ENCODE data around the gene HIPK3.
A peak's percentile ranks its signal among the peaks of the same experiment; 100 is the strongest.

HIPK3 gene

GRCh38 chr11:33264926-33265325 is 7.7 kb downstream of the HIPK3 start:
- Histone ChIP-seq H3K79me1 (ENCODE audit: low read length) (no peaks in the 10 kb centered on the region), H3K27ac (ENCODE audit: low read depth, low read length) (no peak overlapping the region), H3K23ac (ENCODE audit: low read length) (no peak overlapping the region), H3K9ac (ENCODE audit: low read length) (no peak overlapping the region), H3K14ac (ENCODE audit: low read length) (no peak overlapping the region), H3K36me3 (ENCODE audit: control insufficient read depth in 1 of 2, insufficient read depth in 2 of 2, low read length in 2 of 2) (no peaks in the 10 kb centered on the region), H3K18ac (ENCODE audit: low read length) (no peak overlapping the region), H4K91ac (ENCODE audit: low read depth, low read length) (no peak overlapping the region), H3K4me1 (ENCODE audit: control insufficient read depth in 1 of 2, insufficient read depth in 2 of 2, low read length in 2 of 2) (peaks cover 3 to 5% of the 10 kb centered on the region in 2 experiments), H2AK5ac (ENCODE audit: low read length) (no peak overlapping the region), H3K4me3 (ENCODE audit: low read depth, low read length) (no peak overlapping the region), H3K4me2 (ENCODE audit: low read length) (no peak overlapping the region), H4K8ac (ENCODE audit: low read depth, low read length) (no peak overlapping the region), H3K9me3 (ENCODE audit: insufficient read depth, low read depth, low read length) (no peaks in the 10 kb centered on the region), H3K4ac (ENCODE audit: low read depth, low read length) (no peak overlapping the region), H3K79me2 (ENCODE audit: control insufficient read depth, insufficient read depth, low read length, poor library complexity) (peaks cover 18% of the 10 kb centered on the region), H2AFZ (ENCODE audit: insufficient read depth, low read length, poor library complexity) (no peak overlapping the region), H3K27me3 (ENCODE audit: insufficient read depth, low read length) (no peaks in the 10 kb centered on the region), H4K12ac (ENCODE audit: low read depth, low read length) (no peak overlapping the region), H2BK5ac (ENCODE audit: low read depth, low read length, poor library complexity) (no peak overlapping the region), H2BK12ac (ENCODE audit: low read length) (no peak overlapping the region), H2BK120ac (ENCODE audit: insufficient read depth, low read length, poor library complexity) (no peak overlapping the region)
- no peak for DNase-seq

GRCh38 chr11:33266393-33267215 is 9.4 kb downstream of the HIPK3 start:
- H2BK12ac ChIP-seq (ENCODE audit: low read length): no peak overlapping the region
- H4K12ac ChIP-seq (ENCODE audit: low read depth, low read length): no peak overlapping the region
- no peak overlapping the region for H3K9ac ChIP-seq (ENCODE audit: low read length)
- H3K36me3 ChIP-seq (ENCODE audit: control insufficient read depth in 1 of 2, insufficient read depth in 2 of 2, low read length in 2 of 2): no peaks in the 10 kb centered on the region
- H3K18ac ChIP-seq (ENCODE audit: low read length): no peak overlapping the region
- no peak overlapping the region for H3K14ac ChIP-seq (ENCODE audit: low read length)
- H2BK120ac ChIP-seq (ENCODE audit: insufficient read depth, low read length, poor library complexity): no peak overlapping the region
- no peak overlapping the region for H4K91ac ChIP-seq (ENCODE audit: low read depth, low read length)
- no peaks in the 10 kb centered on the region for H3K27me3 ChIP-seq (ENCODE audit: insufficient read depth, low read length)
- H3K23ac ChIP-seq (ENCODE audit: low read length): no peak overlapping the region
- H3K9me3 ChIP-seq (ENCODE audit: insufficient read depth, low read depth, low read length): no peaks in the 10 kb centered on the region
- H3K27ac ChIP-seq (ENCODE audit: low read depth, low read length): no peak overlapping the region
- H3K4me3 ChIP-seq (ENCODE audit: low read depth, low read length): no peak overlapping the region
- H2AK5ac ChIP-seq (ENCODE audit: low read length): no peak overlapping the region
- no peaks in the 10 kb centered on the region for H3K79me1 ChIP-seq (ENCODE audit: low read length)
- DNase-seq: peak; percentile 84 to 95
- no peak overlapping the region for H4K8ac ChIP-seq (ENCODE audit: low read depth, low read length)
- no peak overlapping the region for H2AFZ ChIP-seq (ENCODE audit: insufficient read depth, low read length, poor library complexity)
- peaks cover 3 to 5% of the 10 kb centered on the region in 2 experiments for H3K4me1 ChIP-seq (ENCODE audit: control insufficient read depth in 1 of 2, insufficient read depth in 2 of 2, low read length in 2 of 2)
- peaks cover 19% of the 10 kb centered on the region for H3K79me2 ChIP-seq (ENCODE audit: control insufficient read depth, insufficient read depth, low read length, poor library complexity)
- no peak overlapping the region for H3K4me2 ChIP-seq (ENCODE audit: low read length)
- H2BK5ac ChIP-seq (ENCODE audit: low read depth, low read length, poor library complexity): no peak overlapping the region
- peak overlapping the region; percentile 27 for H3K4ac ChIP-seq (ENCODE audit: low read depth, low read length)
- no CpG with 5 or more reads among the region's 8 CpGs for WGBS (ENCODE audit: extremely low coverage, insufficient coverage, insufficient read length)

- H3K9ac ChIP-seq (ENCODE audit: low read length): no peak overlapping the region
- H2AK5ac ChIP-seq (ENCODE audit: low read length): no peak overlapping the region
- no peaks in the 10 kb centered on the region for H3K79me1 ChIP-seq (ENCODE audit: low read length)
- no peak overlapping the region for H3K4me2 ChIP-seq (ENCODE audit: low read length)
- peak in 1 of 2 donors; percentile 78 for DNase-seq
- no peak overlapping the region for H3K14ac ChIP-seq (ENCODE audit: low read length)
- no peaks in the 10 kb centered on the region for H3K27me3 ChIP-seq (ENCODE audit: insufficient read depth, low read length)
- no peak overlapping the region for H3K23ac ChIP-seq (ENCODE audit: low read length)
- no peak overlapping the region for H2AFZ ChIP-seq (ENCODE audit: insufficient read depth, low read length, poor library complexity)
- H3K4me3 ChIP-seq (ENCODE audit: low read depth, low read length): no peak overlapping the region
- no peaks in the 10 kb centered on the region for H3K9me3 ChIP-seq (ENCODE audit: insufficient read depth, low read depth, low read length)
- no peak overlapping the region for H4K91ac ChIP-seq (ENCODE audit: low read depth, low read length)
- no CpG with 5 or more reads among the region's 4 CpGs for WGBS (ENCODE audit: extremely low coverage, insufficient coverage, insufficient read length)
- no peak overlapping the region for H4K8ac ChIP-seq (ENCODE audit: low read depth, low read length)
- H3K79me2 ChIP-seq (ENCODE audit: control insufficient read depth, insufficient read depth, low read length, poor library complexity): peaks cover 12% of the 10 kb centered on the region
- H3K36me3 ChIP-seq (ENCODE audit: control insufficient read depth in 1 of 2, insufficient read depth in 2 of 2, low read length in 2 of 2): no peaks in the 10 kb centered on the region
- no peak overlapping the region for H3K27ac ChIP-seq (ENCODE audit: low read depth, low read length)
- no peak overlapping the region for H2BK5ac ChIP-seq (ENCODE audit: low read depth, low read length, poor library complexity)
- H2BK120ac ChIP-seq (ENCODE audit: insufficient read depth, low read length, poor library complexity): no peak overlapping the region
- H3K4ac ChIP-seq (ENCODE audit: low read depth, low read length): no peak overlapping the region
- peaks cover 3% of the 10 kb centered on the region in 2 experiments for H3K4me1 ChIP-seq (ENCODE audit: control insufficient read depth in 1 of 2, insufficient read depth in 2 of 2, low read length in 2 of 2)
- H2BK12ac ChIP-seq (ENCODE audit: low read length): no peak overlapping the region
- H4K12ac ChIP-seq (ENCODE audit: low read depth, low read length): no peak overlapping the region
- H3K18ac ChIP-seq (ENCODE audit: low read length): no peak overlapping the region
Observed at GRCh38 chr11:33268945-33269540, 11.9 kb downstream of the HIPK3 start.

- no peak for DNase-seq
- Histone ChIP-seq H3K79me2 (ENCODE audit: control insufficient read depth, insufficient read depth, low read length, poor library complexity) (peaks cover 12% of the 10 kb centered on the region), H3K27ac (ENCODE audit: low read depth, low read length) (no peak overlapping the region), H3K23ac (ENCODE audit: low read length) (no peak overlapping the region), H3K4me3 (ENCODE audit: low read depth, low read length) (no peak overlapping the region), H3K4me1 (ENCODE audit: control insufficient read depth in 1 of 2, insufficient read depth in 2 of 2, low read length in 2 of 2) (peaks cover 3% of the 10 kb centered on the region in 2 experiments), H2BK120ac (ENCODE audit: insufficient read depth, low read length, poor library complexity) (no peak overlapping the region), H3K14ac (ENCODE audit: low read length) (no peak overlapping the region), H4K91ac (ENCODE audit: low read depth, low read length) (no peak overlapping the region), H3K27me3 (ENCODE audit: insufficient read depth, low read length) (no peaks in the 10 kb centered on the region), H3K4me2 (ENCODE audit: low read length) (no peak overlapping the region), H2BK12ac (ENCODE audit: low read length) (no peak overlapping the region), H2AFZ (ENCODE audit: insufficient read depth, low read length, poor library complexity) (no peak overlapping the region), H3K4ac (ENCODE audit: low read depth, low read length) (peak overlapping the region; percentile 89), H3K18ac (ENCODE audit: low read length) (peak overlapping the region; percentile 22), H3K9me3 (ENCODE audit: insufficient read depth, low read depth, low read length) (no peaks in the 10 kb centered on the region), H4K8ac (ENCODE audit: low read depth, low read length) (no peak overlapping the region), H3K9ac (ENCODE audit: low read length) (no peak overlapping the region), H2AK5ac (ENCODE audit: low read length) (no peak overlapping the region), H4K12ac (ENCODE audit: low read depth, low read length) (no peak overlapping the region), H3K36me3 (ENCODE audit: control insufficient read depth in 1 of 2, insufficient read depth in 2 of 2, low read length in 2 of 2) (no peaks in the 10 kb centered on the region), H2BK5ac (ENCODE audit: low read depth, low read length, poor library complexity) (no peak overlapping the region), H3K79me1 (ENCODE audit: low read length) (no peaks in the 10 kb centered on the region)
- no CpG with 5 or more reads among the region's 6 CpGs for WGBS (ENCODE audit: extremely low coverage, insufficient coverage, insufficient read length)
Observed at GRCh38 chr11:33269822-33270221, 12.6 kb downstream of the HIPK3 start.
